A549 (cell line): ENCODE results near the gene ACP4. TPM values are rescaled to one million over a fixed set of nuclear protein-coding genes. Genes with fewer than 3 reads are reported as not detected.
"Not testable (repeated sequence)": the region's sequence is repeated elsewhere in the genome, so short reads cannot be mapped to it uniquely, and the experiment has no call there.

Source experiments
- ATAC-seq, 2 experiments: fragments of 200-7000 bp in 1 of 2; fragments of >200 bp in 1 of 2; cut with Nextera tagmentation in 1 of 2; cut with Tn5 transposase in 1 of 2; 3 replicates each; pipeline versions ENCODE4 v1.8.0 to v1.9.1; 2018 to 2020; ENCODE audit warnings: mild to moderate bottlenecking in 1 of 2, moderate library complexity in 1 of 2
- CTCF ChIA-PET: fragments of 300-600 bp; sonication (Branson Sonifier 250); formaldehyde crosslinking; extraction: SDS; loops from one replicate; lab custom pipeline; 2021; ENCODE audit warnings: antibody characterized with exemption, inconsistent platforms; lab: Yijun Ruan, JAX
- POLR2A ChIA-PET: fragments of 350-600 bp; formaldehyde crosslinking; extraction: SDS; loops from one replicate; lab custom pipeline; 2021; ENCODE audit warnings: antibody characterized with exemption, inconsistent platforms; lab: Yijun Ruan, JAX
- DNase-seq, 2 experiments: peaks; one replicate each; pipeline versions ENCODE4 v3.0.0 to v3.0.0-alpha.2; 2011 to 2016; ENCODE audit warnings: low read depth in 1 of 2, low spot score in 1 of 2
- FAIRE-seq: peaks from 2 replicates; lab custom pipeline; 2011; peaks lifted over from hg19 to GRCh38; lab: Jason Lieb, UNC
- H3K27ac ChIP-seq, 2 experiments: fragments of >200 bp; sonication (Bioruptor Twin); formaldehyde crosslinking; 3 replicates each; pipeline ENCODE4 v1.5.1; 2016 to 2017
- H3K4me1 ChIP-seq: fragments of >200 bp; sonication (Bioruptor Twin); formaldehyde crosslinking; 3 replicates; pipeline ENCODE4 v1.6.1; 2016
- H3K4me2 ChIP-seq: fragments of >200 bp; sonication (Bioruptor Twin); formaldehyde crosslinking; 3 replicates; pipeline ENCODE4 v1.6.1; 2016
- H3K4me3 ChIP-seq: fragments of >200 bp; sonication (Bioruptor Twin); formaldehyde crosslinking; 3 replicates; pipeline ENCODE4 v1.5.1; 2016
- H3K9me3 ChIP-seq: fragments of >200 bp; sonication (Bioruptor Twin); formaldehyde crosslinking; 3 replicates; pipeline ENCODE4 v1.6.1; 2016
- CEBPB ChIP-seq, 2 experiments: fragments of >200 bp in 1 of 2; sonication (Bioruptor Twin) in 1 of 2; formaldehyde crosslinking in 1 of 2; IDR thresholded peaks; 2 replicates each; pipeline ENCODE4 v1.6.1; 2012 to 2016
- EHF ChIP-seq: fragments of 250-450 bp; sonication (Bioruptor Pico); IDR thresholded peaks from 2 replicates; pipeline ENCODE4 v1.5.0; 2020; ENCODE audit warnings: mild to moderate bottlenecking
- EHMT2 ChIP-seq: fragments of 200-600 bp; sonication (generic); IDR thresholded peaks from 2 replicates; pipeline ENCODE4 v1.6.1; 2016; ENCODE audit warnings: antibody characterized with exemption, low read depth, mild to moderate bottlenecking, moderate library complexity
- GATA3 ChIP-seq: IDR thresholded peaks from 2 replicates; pipeline ENCODE4 v1.6.1; 2012; ENCODE audit warnings: borderline replicate concordance
- HDAC2 ChIP-seq: fragments of 200-600 bp; sonication (generic); IDR thresholded peaks from 2 replicates; pipeline ENCODE4 v1.6.1; 2016
- HOXA7 ChIP-seq: fragments of 250-450 bp; sonication (Bioruptor Pico); IDR thresholded peaks from 2 replicates; pipeline ENCODE4 v1.5.0; 2020; ENCODE audit warnings: mild to moderate bottlenecking, moderate library complexity
- HOXB13 ChIP-seq: fragments of 250-450 bp; sonication (Bioruptor Pico); IDR thresholded peaks from 2 replicates; pipeline ENCODE4 v1.5.0; 2020; ENCODE audit warnings: low read depth, mild to moderate bottlenecking, moderate library complexity
- HOXB5 ChIP-seq: fragments of 250-450 bp; sonication (Bioruptor Pico); IDR thresholded peaks from 2 replicates; pipeline ENCODE4 v1.5.0; 2020; ENCODE audit warnings: mild to moderate bottlenecking, moderate library complexity
- JUN ChIP-seq, 2 experiments: fragments of >200 bp; sonication (Bioruptor Twin); formaldehyde crosslinking; IDR thresholded peaks; 2 replicates in 1 of 2; 3 replicates in 1 of 2; pipeline ENCODE4 v1.6.1; 2016 to 2017
- MAX ChIP-seq: IDR thresholded peaks from 2 replicates; pipeline ENCODE4 v1.6.1; 2012
- MAZ ChIP-seq: fragments of 150-350 bp; IDR thresholded peaks from 2 replicates; pipeline ENCODE4 v1.6.1; 2014; ENCODE audit warnings: antibody characterized with exemption, low read depth, low read length, borderline replicate concordance
- NFE2L2 ChIP-seq: fragments of 150-350 bp; conservative IDR thresholded peaks from 2 replicates; pipeline ENCODE4 v1.6.1; 2014; ENCODE audit warnings: low read length
- PHF8 ChIP-seq: fragments of 200-600 bp; sonication (generic); IDR thresholded peaks from 2 replicates; pipeline ENCODE4 v1.6.1; 2016; ENCODE audit warnings: low read depth, mild to moderate bottlenecking, antibody characterized with exemption, moderate library complexity, borderline replicate concordance
- POLR2A ChIP-seq: IDR thresholded peaks from 2 replicates; pipeline ENCODE4 v1.6.1; 2012; ENCODE audit warnings: mild to moderate bottlenecking, low read length
- RAD21 ChIP-seq, 2 experiments: fragments of >200 bp in 1 of 2; sonication (Bioruptor Twin) in 1 of 2; formaldehyde crosslinking in 1 of 2; IDR thresholded peaks in 1 of 2; conservative IDR thresholded peaks in 1 of 2; 2 replicates in 1 of 2; 3 replicates in 1 of 2; pipeline ENCODE4 v1.6.1; 2012 to 2018; ENCODE audit warnings: inconsistent platforms in 1 of 2
- USF2 ChIP-seq: fragments of 450-650 bp; IDR thresholded peaks from 2 replicates; pipeline ENCODE4 v1.6.1; 2014; ENCODE audit warnings: antibody characterized with exemption
- ZC3H11A ChIP-seq: fragments of 450-650 bp; IDR thresholded peaks from 2 replicates; pipeline ENCODE4 v1.6.1; 2014; ENCODE audit warnings: antibody characterized with exemption, mild to moderate bottlenecking
- ZFP36 ChIP-seq: fragments of 450-650 bp; IDR thresholded peaks from 2 replicates; pipeline ENCODE4 v1.6.1; 2014; ENCODE audit warnings: borderline replicate concordance; ENCODE audit not compliant: partially characterized antibody
- ZNF302 ChIP-seq: fragments of 250-450 bp; sonication (Bioruptor Pico); IDR thresholded peaks from 2 replicates; pipeline ENCODE4 v1.9.0; 2021; ENCODE audit warnings: inconsistent platforms, mild to moderate bottlenecking, moderate library complexity
- WGBS: methylation state at CpG from one replicate; pipeline ENCODE4 v1.1.6; 2017; ENCODE audit errors: missing lambda C conversion rate; 5-methylcytosine and 5-hydroxymethylcytosine counted together
- polyA plus RNA-seq, 4 experiments: library from polyadenylated mRNA; depleted of rRNA in 3 of 4; stranded (reverse); fragments of >200 nt; fragmentation: RNase III in 1 of 4; extraction: RNeasy Plus Mini Kit Qiagen cat#74134 plus additional on column Dnase treatment in 1 of 4; gene quantifications; 2 replicates in 3 of 4; 3 replicates in 1 of 4; pipeline ENCODE4 v1.2.3, GENCODE V29; 2011 to 2017

The ACP4 gene
- polyA plus RNA-seq, 2 of the 4 experiments (the other 2 are of a cell fraction) = not detected

GRCh38 chr19:50759886-50760285 lies 30.3 kb upstream of the ACP4 start:
- ChIA-PET POLR2A (no interaction called here), CTCF (interaction anchor here (0.9 to 3.0 kb wide), 8 partner anchors 11 to 222 kb away, joined by 3 to 11 read pairs (median 4); partner anchors contain the start of gene CLEC11A)
- peak; percentile 64 to 82; a peak in 3 of 4 replicates for TF ChIP-seq CEBPB (IDR thresholded peaks at IDR 0.05)
- TF ChIP-seq NFE2L2 = no peak
- peak; percentile 90 for TF ChIP-seq USF2
- peak; percentile 55 to 72 for DNase-seq
- ATAC-seq = peak in 1 of 2 experiments; percentile 59; a peak in 3 of 6 replicates
- Histone ChIP-seq H3K4me1 (no peaks in the 10 kb centered on the region), H3K27ac (no peak overlapping the region), H3K4me3 (no peak overlapping the region), H3K9me3 (no peaks in the 10 kb centered on the region), H3K4me2 (no peak overlapping the region)
- WGBS = 44% methylated on average over 4 of the region's 4 CpGs
- FAIRE-seq = no peak

GRCh38 chr19:50761501-50761900 lies 28.7 kb upstream of the ACP4 start:
- CTCF ChIA-PET = interaction anchor here (1.0 to 3.0 kb wide), 5 partner anchors 37 to 404 kb away, joined by 3 to 11 read pairs (median 10); no protein-coding TSS in a partner anchor
- FAIRE-seq = not testable (repeated sequence)

GRCh38 chr19:50763521-50763920 lies 26.7 kb upstream of the ACP4 start:
- H3K9me3 ChIP-seq, FAIRE-seq, ATAC-seq, H3K4me2 ChIP-seq, DNase-seq, H3K4me1 ChIP-seq, H3K27ac ChIP-seq, H3K4me3 ChIP-seq, POLR2A ChIA-PET: not testable (repeated sequence)
- CTCF ChIA-PET = interaction anchor here (0.7 to 5.0 kb wide), 3 partner anchors 20 to 39 kb away, joined by 3 to 27 read pairs (median 3); no protein-coding TSS in a partner anchor
- 66% methylated on average over 13 of the region's 13 CpGs for WGBS

More at GRCh38 chr19:50761501-50761900, 28.7 kb upstream of the ACP4 start:
- H3K9me3 ChIP-seq, H3K27ac ChIP-seq, DNase-seq, ATAC-seq, H3K4me2 ChIP-seq, H3K4me3 ChIP-seq, H3K4me1 ChIP-seq: not testable (repeated sequence)
- POLR2A ChIA-PET = interaction anchor here (1.2 kb wide), 1 partner anchor 37 kb away, joined by 5 read pairs; no protein-coding TSS in a partner anchor
- WGBS = 42% methylated on average over 3 of the region's 3 CpGs

- 59% methylated on average over 7 of the region's 7 CpGs for WGBS
- TF ChIP-seq MAZ (no peak), ZNF302 (CRISPR knock-in tag) (no peak), POLR2A (no peak), HOXA7 (CRISPR knock-in tag) (no peak), USF2 (no peak), GATA3 (no peak), HOXB5 (CRISPR knock-in tag) (no peak), PHF8 (no peak), ZFP36 (no peak), MAX (no peak), JUN (IDR thresholded peaks at IDR 0.05) (no peak), ZC3H11A (no peak), HOXB13 (CRISPR knock-in tag) (no peak), EHF (CRISPR knock-in tag) (no peak), CEBPB (IDR thresholded peaks at IDR 0.05) (no peak), RAD21 (conservative IDR thresholded peaks at IDR 0.05 in 1 of 2, IDR thresholded peaks at IDR 0.05 in 1 of 2) (no peak), EHMT2 (no peak), HDAC2 (no peak)
- no peak overlapping the region for H3K4me3 ChIP-seq
- H3K27ac ChIP-seq = no peak overlapping the region
- no peaks in the 10 kb centered on the region for H3K4me1 ChIP-seq
- POLR2A ChIA-PET = interaction anchor here (0.5 to 0.6 kb wide), 3 partner anchors 23 to 294 kb away, joined by 3 to 4 read pairs (median 3); no protein-coding TSS in a partner anchor
- no peak overlapping the region for H3K4me2 ChIP-seq
- no peak for ATAC-seq
- DNase-seq = no peak
- H3K9me3 ChIP-seq = no peaks in the 10 kb centered on the region
- CTCF ChIA-PET = interaction anchor here (1.0 to 5.0 kb wide), 8 partner anchors 13 to 211 kb away, joined by 3 to 27 read pairs (median 4); no protein-coding TSS in a partner anchor
- FAIRE-seq = no peak
Measured at GRCh38 chr19:50764409-50764808, 25.8 kb upstream of the ACP4 start.

GRCh38 chr19:50766746-50767145 lies 23.5 kb upstream of the ACP4 start:
- WGBS = 72% methylated on average over 12 of the region's 12 CpGs
- H3K4me2 ChIP-seq, H3K9me3 ChIP-seq, H3K4me3 ChIP-seq, H3K27ac ChIP-seq, H3K4me1 ChIP-seq, DNase-seq, FAIRE-seq: not testable (repeated sequence)
- CTCF ChIA-PET = interaction anchor here (1.0 to 5.0 kb wide), 7 partner anchors 11 to 399 kb away, joined by 3 to 27 read pairs (median 7); no protein-coding TSS in a partner anchor
- POLR2A ChIA-PET = interaction anchor here (0.7 kb wide), 1 partner anchor 67 kb away, joined by 3 read pairs; no protein-coding TSS in a partner anchor
- ATAC-seq = peak; percentile 5 to 11; a peak in 2 of 6 replicates
